Epithelial cell of proximal tubule (primary cell): ENCODE data around the gene ODAPH. TPM values are rescaled to one million over a fixed set of nuclear protein-coding genes. Genes with fewer than 3 reads are reported as not detected.
"Not testable (repeated sequence)": the region's sequence is repeated elsewhere in the genome, so short reads cannot be mapped to it uniquely, and the experiment has no call there.

Experiments used
- DNase-seq: peaks from one replicate; pipeline ENCODE4 v3.0.0-alpha.2; 2011; ENCODE audit warnings: low read depth
- H3K4me3 ChIP-seq: 2 replicates; pipeline ENCODE4 v1.5.1; 2011; ENCODE audit warnings: low read depth, mild to moderate bottlenecking, low read length
- total RNA-seq: library from RNA; depleted of rRNA; stranded (reverse); fragments of >200 nt; gene quantifications from 2 replicates; pipeline ENCODE4 v1.2.3, GENCODE V29; 2015
- TF ChIP-seq, protein P1 (sequence below): conservative IDR thresholded peaks from 2 replicates; pipeline ENCODE4 v1.5.1; 2012; ENCODE audit warnings: low read depth, mild to moderate bottlenecking, low read length

The ODAPH gene, protein sequence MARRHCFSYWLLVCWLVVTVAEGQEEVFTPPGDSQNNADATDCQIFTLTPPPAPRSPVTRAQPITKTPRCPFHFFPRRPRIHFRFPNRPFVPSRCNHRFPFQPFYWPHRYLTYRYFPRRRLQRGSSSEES
- 0.87 TPM in 1 of 2 replicates, not detected in the other for total RNA-seq

DNA sequence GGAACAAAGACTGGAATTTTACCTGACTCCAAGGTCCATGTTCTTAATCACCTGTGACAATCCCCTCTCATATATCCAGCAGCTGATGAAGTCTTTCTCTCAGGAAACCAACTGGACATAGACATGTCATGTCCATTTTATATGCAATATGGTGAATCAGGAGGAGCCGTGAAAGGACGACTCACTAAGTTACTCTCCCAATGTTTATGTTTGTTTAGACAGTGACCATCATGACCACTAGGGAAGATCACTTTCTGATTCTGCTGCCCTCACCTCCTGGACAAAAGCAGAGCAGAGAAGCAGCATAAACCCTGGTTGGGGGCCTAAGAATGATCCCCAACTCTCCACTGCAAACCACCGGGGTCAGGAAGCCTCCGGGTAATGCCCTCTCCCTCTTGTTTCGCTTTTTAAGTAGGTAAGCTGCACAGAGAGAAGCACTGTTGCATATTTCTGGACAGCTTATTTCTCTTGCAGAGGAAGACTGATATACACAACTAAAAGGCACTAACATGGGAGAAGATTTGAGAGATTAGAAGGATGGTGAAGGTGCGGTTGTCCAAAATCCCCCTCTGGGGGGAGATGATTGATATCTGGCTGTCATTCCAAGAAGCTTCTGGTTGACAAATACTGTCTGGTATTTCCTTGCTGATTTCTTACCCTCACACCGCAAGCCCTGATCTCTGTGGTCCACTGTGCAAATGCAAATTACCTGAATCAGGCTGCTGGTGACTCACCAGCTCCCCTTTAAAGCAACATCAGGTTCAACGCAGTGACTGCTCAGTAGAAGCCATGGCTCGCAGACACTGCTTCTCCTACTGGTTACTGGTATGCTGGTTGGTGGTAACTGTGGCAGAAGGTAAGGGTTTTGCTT, at the start of gene ODAPH:
Gene ODAPH, plus strand, starts transcription at position 773 of the 871 bp plus-strand sequence. Its CDS starts 17 bp downstream, at position 790.
- peak within 1 kb of the TSS; percentile 46 for H3K4me3 ChIP-seq

DNA sequence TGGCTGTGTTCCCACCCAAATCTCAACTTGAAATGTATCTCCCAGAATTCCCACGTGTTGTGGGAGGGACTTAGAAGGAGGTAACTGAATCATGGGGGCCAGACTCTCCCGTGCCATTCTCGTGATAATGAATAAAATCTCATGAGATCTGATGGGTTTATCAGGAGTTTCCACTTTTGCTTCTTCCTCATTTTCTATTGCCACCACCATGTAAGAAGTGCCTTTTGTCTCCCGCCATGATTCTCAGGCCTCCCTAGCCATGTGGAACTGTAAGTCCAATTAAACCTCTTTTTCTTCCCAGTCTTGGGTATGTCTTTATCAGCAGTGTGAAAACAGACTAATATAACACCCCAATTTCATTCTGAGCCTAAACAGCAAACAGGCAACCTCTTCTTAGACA, 46.3 kb upstream of the ODAPH start:
- DNase-seq, H3K4me3 ChIP-seq: not testable (repeated sequence)

More for the DNA sequence above, at the start of gene ODAPH:
- DNase-seq: peak; percentile 70
- TF ChIP-seq, protein P1, sequence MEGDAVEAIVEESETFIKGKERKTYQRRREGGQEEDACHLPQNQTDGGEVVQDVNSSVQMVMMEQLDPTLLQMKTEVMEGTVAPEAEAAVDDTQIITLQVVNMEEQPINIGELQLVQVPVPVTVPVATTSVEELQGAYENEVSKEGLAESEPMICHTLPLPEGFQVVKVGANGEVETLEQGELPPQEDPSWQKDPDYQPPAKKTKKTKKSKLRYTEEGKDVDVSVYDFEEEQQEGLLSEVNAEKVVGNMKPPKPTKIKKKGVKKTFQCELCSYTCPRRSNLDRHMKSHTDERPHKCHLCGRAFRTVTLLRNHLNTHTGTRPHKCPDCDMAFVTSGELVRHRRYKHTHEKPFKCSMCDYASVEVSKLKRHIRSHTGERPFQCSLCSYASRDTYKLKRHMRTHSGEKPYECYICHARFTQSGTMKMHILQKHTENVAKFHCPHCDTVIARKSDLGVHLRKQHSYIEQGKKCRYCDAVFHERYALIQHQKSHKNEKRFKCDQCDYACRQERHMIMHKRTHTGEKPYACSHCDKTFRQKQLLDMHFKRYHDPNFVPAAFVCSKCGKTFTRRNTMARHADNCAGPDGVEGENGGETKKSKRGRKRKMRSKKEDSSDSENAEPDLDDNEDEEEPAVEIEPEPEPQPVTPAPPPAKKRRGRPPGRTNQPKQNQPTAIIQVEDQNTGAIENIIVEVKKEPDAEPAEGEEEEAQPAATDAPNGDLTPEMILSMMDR: peak; percentile 34

DNA sequence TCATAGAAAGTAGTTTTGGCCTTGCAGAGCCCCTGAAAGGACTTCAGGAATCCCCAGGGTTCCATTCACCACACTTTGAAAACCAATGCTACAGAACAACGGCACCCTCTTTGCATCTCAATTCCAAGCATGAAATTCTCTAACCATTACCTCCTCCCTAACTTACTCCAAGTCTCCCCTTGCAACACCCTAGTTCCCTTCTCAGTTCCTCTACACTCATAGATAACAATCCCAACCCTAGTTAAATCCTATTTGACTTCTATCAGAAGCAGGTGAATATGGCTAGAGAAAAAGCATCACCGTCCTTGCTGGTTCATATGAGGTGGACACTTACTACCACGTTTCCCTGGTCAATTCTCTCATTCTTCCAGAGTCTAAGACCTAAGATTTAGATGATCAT, 44.0 kb upstream of the ODAPH start:
- no peak for DNase-seq
- H3K4me3 ChIP-seq: peak overlapping the region; percentile 71
- TF ChIP-seq, protein P1: no peak

DNA sequence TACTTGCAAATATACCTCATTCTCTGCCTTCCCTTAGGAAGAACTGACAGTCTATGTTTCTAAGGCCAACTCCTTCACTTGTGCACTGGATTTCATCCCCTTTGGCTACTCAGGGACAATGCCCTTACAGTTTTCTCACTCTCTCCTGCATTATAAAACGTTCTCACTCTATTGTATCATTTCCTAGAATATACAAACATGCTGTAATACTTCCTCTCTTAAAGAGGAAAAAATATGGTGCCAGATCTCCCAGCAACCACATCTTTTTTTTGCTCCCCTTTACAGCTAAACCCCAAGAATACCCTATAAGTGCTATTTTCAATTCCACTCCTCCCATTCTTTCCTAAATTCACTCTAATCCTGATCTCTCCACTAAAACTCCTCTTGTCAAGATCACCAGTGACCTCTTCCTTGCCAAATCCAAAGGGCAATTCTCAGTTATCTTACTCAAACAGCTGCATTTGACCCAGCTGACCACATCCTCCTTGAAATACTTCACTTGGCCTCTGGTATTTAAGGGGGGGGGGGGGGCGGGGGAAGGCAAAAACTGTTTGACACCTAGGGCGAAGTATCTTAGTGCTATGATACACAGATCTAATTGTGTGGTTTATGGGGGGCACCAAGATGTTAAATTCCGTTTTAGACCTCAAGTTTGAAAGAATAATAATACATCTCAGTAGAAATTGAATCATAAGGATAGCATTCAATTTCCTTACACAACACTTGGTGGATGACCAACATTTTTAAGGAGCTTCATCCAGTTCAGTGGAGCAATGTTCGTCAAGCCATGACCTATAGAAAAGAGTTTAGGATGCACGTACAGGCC, 43.3 kb upstream of the ODAPH start:
- TF ChIP-seq, protein P1: no peak

DNA sequence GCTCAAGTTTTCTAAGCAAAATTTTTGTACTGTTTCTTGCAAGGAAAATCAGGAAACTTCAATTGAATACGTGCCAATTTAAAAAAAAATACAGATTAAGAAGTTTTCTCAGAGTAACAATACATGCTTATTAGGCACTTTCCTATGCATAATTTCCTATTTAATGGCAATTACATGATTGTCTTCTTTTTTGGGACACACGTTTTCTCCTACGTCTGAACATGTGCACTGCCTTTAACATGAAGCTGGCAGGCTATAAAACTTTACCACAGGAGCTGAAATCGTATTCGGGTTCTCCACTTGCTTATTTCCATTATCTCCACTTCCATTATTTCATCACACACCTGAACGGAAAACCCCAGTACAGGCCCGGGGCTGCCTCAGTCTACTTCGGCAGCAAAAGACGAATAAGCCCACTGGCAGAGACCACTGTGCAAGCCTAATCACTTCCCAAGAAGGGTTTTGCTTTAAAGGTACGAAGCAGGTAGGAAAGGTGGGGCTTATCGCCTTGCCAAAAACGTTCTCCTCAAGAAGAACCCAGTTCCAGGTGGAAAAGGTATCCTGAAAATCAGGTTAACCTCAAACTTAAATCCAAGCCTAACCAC, 42.2 kb upstream of the ODAPH start:
- DNase-seq: no peak
- H3K4me3 ChIP-seq: peak overlapping the region; percentile 71
- TF ChIP-seq, protein P1: no peak

More for the DNA sequence above, 43.3 kb upstream of the ODAPH start:
- no peak for DNase-seq
- H3K4me3 ChIP-seq: peak overlapping the region; percentile 71

DNA sequence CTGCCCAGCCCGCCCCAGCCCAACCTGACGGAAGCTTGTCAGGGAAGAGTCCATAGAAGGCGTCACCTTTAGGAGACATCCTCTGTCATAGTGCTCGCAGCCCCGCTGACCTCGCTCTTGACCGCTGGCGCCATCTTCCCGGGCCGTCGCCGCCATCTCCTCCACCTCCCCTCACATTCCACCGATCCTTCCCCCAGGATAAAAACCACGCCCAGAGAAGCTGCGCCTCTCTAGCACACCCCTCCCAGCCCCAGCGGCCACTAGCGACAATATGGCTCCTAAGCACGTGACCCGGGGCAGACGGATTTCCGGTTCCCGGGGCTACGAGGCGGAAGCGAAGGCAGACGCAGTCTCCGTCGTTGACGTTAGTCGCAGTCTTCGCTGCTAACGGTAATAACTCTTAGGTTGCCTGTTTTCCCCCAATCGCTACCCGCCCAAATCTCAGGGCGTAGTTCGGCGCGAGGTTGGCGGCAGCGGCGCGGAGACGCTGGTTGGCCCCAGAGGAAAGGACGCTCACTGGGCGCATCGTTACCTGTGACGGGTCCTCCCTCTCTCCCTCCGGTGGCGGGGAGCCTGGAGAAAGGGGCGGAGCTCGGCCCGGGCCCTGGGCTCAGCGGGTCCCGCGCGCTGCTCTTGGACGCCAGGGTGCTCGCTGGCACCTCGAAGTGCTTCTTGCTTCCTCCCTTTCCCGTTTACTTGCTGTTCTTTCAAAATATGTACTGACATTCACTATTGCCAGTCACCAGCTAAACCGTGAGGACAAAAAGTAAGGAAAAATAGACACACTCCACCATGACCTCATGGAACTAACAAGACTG, 41.5 kb upstream of the ODAPH start, which contains the start of the genes RCHY1 and THAP6:
Gene RCHY1, minus strand, starts transcription at position 273 of the 818 bp plus-strand sequence. Its CDS starts 117 bp downstream, at position 156.
Gene THAP6, plus strand, starts transcription at position 343 of the 818 bp plus-strand sequence. CDS start 980 bp downstream, outside the sequence.
- H3K4me3 ChIP-seq: peak within 1 kb of the TSS; percentile 71
- peak; percentile 71 for DNase-seq
- TF ChIP-seq, protein P1: peak; percentile 6
